K562 (cell line): ENCODE data around the gene TENT4B. TPM values are rescaled to one million over a fixed set of nuclear protein-coding genes. Genes with fewer than 3 reads are reported as not detected.

ENCODE experiments used
- polyA plus RNA-seq, 8 experiments: library from polyadenylated mRNA; depleted of rRNA in 4 of 8; stranded (reverse) in 5 of 8; unstranded in 3 of 8; fragments of >200 nt; fragmentation: Nextera tagmentation in 2 of 8; fragmentation: Illumina TruSeq in 1 of 8; extraction: Ambion mirVana in 2 of 8; extraction: Trizol in 1 of 8; gene quantifications; 2 replicates each; pipeline versions ENCODE4 v1.2.1 to v1.2.3, GENCODE V29; 2011 to 2014; ENCODE audit warnings: inconsistent platforms in 1 of 8, missing spikeins in 1 of 8
- total RNA-seq, 7 experiments: library from RNA; depleted of rRNA in 6 of 7; stranded (reverse); fragments of >200 nt in 6 of 7; fragmentation: Illumina TruSeq in 2 of 7; extraction: Trizol in 2 of 7; gene quantifications; 2 replicates each; pipeline versions ENCODE4 v1.2.1 to v1.2.3, GENCODE V29; 2011 to 2021; ENCODE audit warnings: low replicate concordance in 1 of 7
- TF ChIP-seq, protein P1 (sequence below): fragments of 200-600 bp; sonication (generic); IDR thresholded peaks from one replicate; pipeline ENCODE4 v1.6.1; 2012; ENCODE audit warnings: mild to moderate bottlenecking, low read depth, low read length, inconsistent platforms

The TENT4B gene
- total and polyA plus RNA-seq, 9 of the 15 experiments (the other 6 are each of a cell fraction or from before 2014, with no cell fraction given) = 5.2 to 8.4 (median 7.0) TPM

DNA sequence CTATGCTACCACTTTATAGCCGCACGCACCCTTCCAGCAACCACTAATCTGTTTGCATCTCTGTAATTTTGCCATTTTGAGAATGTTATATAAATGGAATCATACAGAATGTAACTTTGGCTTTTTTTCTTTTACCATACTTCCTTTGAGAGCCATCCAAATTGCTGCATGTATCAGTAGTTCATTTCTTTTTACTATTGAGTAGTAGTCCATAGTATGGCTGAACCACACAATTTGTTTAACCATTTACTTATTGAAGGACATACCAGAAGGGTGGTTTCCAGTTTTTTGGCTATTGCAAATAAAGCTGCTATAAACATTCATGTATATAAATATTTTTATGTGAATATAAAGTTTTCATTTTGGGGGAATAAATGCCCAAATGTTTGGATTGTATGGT, 8.8 kb downstream of the TENT4B start (continued):
- TF ChIP-seq, protein P1, sequence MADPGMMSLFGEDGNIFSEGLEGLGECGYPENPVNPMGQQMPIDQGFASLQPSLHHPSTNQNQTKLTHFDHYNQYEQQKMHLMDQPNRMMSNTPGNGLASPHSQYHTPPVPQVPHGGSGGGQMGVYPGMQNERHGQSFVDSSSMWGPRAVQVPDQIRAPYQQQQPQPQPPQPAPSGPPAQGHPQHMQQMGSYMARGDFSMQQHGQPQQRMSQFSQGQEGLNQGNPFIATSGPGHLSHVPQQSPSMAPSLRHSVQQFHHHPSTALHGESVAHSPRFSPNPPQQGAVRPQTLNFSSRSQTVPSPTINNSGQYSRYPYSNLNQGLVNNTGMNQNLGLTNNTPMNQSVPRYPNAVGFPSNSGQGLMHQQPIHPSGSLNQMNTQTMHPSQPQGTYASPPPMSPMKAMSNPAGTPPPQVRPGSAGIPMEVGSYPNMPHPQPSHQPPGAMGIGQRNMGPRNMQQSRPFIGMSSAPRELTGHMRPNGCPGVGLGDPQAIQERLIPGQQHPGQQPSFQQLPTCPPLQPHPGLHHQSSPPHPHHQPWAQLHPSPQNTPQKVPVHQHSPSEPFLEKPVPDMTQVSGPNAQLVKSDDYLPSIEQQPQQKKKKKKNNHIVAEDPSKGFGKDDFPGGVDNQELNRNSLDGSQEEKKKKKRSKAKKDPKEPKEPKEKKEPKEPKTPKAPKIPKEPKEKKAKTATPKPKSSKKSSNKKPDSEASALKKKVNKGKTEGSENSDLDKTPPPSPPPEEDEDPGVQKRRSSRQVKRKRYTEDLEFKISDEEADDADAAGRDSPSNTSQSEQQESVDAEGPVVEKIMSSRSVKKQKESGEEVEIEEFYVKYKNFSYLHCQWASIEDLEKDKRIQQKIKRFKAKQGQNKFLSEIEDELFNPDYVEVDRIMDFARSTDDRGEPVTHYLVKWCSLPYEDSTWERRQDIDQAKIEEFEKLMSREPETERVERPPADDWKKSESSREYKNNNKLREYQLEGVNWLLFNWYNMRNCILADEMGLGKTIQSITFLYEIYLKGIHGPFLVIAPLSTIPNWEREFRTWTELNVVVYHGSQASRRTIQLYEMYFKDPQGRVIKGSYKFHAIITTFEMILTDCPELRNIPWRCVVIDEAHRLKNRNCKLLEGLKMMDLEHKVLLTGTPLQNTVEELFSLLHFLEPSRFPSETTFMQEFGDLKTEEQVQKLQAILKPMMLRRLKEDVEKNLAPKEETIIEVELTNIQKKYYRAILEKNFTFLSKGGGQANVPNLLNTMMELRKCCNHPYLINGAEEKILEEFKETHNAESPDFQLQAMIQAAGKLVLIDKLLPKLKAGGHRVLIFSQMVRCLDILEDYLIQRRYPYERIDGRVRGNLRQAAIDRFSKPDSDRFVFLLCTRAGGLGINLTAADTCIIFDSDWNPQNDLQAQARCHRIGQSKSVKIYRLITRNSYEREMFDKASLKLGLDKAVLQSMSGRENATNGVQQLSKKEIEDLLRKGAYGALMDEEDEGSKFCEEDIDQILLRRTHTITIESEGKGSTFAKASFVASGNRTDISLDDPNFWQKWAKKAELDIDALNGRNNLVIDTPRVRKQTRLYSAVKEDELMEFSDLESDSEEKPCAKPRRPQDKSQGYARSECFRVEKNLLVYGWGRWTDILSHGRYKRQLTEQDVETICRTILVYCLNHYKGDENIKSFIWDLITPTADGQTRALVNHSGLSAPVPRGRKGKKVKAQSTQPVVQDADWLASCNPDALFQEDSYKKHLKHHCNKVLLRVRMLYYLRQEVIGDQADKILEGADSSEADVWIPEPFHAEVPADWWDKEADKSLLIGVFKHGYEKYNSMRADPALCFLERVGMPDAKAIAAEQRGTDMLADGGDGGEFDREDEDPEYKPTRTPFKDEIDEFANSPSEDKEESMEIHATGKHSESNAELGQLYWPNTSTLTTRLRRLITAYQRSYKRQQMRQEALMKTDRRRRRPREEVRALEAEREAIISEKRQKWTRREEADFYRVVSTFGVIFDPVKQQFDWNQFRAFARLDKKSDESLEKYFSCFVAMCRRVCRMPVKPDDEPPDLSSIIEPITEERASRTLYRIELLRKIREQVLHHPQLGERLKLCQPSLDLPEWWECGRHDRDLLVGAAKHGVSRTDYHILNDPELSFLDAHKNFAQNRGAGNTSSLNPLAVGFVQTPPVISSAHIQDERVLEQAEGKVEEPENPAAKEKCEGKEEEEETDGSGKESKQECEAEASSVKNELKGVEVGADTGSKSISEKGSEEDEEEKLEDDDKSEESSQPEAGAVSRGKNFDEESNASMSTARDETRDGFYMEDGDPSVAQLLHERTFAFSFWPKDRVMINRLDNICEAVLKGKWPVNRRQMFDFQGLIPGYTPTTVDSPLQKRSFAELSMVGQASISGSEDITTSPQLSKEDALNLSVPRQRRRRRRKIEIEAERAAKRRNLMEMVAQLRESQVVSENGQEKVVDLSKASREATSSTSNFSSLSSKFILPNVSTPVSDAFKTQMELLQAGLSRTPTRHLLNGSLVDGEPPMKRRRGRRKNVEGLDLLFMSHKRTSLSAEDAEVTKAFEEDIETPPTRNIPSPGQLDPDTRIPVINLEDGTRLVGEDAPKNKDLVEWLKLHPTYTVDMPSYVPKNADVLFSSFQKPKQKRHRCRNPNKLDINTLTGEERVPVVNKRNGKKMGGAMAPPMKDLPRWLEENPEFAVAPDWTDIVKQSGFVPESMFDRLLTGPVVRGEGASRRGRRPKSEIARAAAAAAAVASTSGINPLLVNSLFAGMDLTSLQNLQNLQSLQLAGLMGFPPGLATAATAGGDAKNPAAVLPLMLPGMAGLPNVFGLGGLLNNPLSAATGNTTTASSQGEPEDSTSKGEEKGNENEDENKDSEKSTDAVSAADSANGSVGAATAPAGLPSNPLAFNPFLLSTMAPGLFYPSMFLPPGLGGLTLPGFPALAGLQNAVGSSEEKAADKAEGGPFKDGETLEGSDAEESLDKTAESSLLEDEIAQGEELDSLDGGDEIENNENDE = no peak
